ENCODE results near the gene DTNBP1. TPM values are rescaled to one million over a fixed set of nuclear protein-coding genes. Genes with fewer than 3 reads are reported as not detected.
"Not testable (repeated sequence)": the region's sequence is repeated elsewhere in the genome, so short reads cannot be mapped to it uniquely, and the experiment has no call there.

The DTNBP1 gene
- total RNA-seq, 1 donor from 2014 or later, result 18.2 TPM

- DNase-seq (ENCODE audit: extremely low spot score in 2 of 2), result no peak
- H3K27ac ChIP-seq, result no peak overlapping the region
- intact Hi-C loops (cut with DNase I), result no loop called here
- H3K9me3 ChIP-seq, result no peaks in the 10 kb centered on the region
- no peaks in the 10 kb centered on the region for H3K4me1 ChIP-seq
- no peaks in the 10 kb centered on the region for H3K27me3 ChIP-seq
- H3K36me3 ChIP-seq, result no peaks in the 10 kb centered on the region
- no peak overlapping the region for H3K4me3 ChIP-seq
- TF ChIP-seq, protein P1, sequence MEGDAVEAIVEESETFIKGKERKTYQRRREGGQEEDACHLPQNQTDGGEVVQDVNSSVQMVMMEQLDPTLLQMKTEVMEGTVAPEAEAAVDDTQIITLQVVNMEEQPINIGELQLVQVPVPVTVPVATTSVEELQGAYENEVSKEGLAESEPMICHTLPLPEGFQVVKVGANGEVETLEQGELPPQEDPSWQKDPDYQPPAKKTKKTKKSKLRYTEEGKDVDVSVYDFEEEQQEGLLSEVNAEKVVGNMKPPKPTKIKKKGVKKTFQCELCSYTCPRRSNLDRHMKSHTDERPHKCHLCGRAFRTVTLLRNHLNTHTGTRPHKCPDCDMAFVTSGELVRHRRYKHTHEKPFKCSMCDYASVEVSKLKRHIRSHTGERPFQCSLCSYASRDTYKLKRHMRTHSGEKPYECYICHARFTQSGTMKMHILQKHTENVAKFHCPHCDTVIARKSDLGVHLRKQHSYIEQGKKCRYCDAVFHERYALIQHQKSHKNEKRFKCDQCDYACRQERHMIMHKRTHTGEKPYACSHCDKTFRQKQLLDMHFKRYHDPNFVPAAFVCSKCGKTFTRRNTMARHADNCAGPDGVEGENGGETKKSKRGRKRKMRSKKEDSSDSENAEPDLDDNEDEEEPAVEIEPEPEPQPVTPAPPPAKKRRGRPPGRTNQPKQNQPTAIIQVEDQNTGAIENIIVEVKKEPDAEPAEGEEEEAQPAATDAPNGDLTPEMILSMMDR (IDR thresholded peaks at IDR 0.05), result no peak
- no peak for TF ChIP-seq POLR2A (IDR thresholded peaks at IDR 0.05)
- no peak for TF ChIP-seq POLR2AphosphoS5 (IDR thresholded peaks at IDR 0.05; ENCODE audit: insufficient read depth in 1 of 2, low read depth in 1 of 2)
Observed at GRCh38 chr6:15672818-15673217, 10.0 kb upstream of the DTNBP1 start.

GRCh38 chr6:15672291-15672690, 9.5 kb upstream of the DTNBP1 start:
- intact Hi-C loops (cut with DNase I), result no loop called here
- Histone ChIP-seq H3K4me1 (no peaks in the 10 kb centered on the region), H3K36me3 (no peaks in the 10 kb centered on the region), H3K4me3 (no peak overlapping the region), H3K27ac (no peak overlapping the region), H3K9me3 (no peaks in the 10 kb centered on the region), H3K27me3 (no peaks in the 10 kb centered on the region)
- TF ChIP-seq POLR2A (IDR thresholded peaks at IDR 0.05), result no peak
- no peak for TF ChIP-seq POLR2AphosphoS5 (IDR thresholded peaks at IDR 0.05; ENCODE audit: insufficient read depth in 1 of 2, low read depth in 1 of 2)
- TF ChIP-seq, protein P1 (IDR thresholded peaks at IDR 0.05), result no peak
- DNase-seq (ENCODE audit: extremely low spot score in 2 of 2), result no peak

DNA sequence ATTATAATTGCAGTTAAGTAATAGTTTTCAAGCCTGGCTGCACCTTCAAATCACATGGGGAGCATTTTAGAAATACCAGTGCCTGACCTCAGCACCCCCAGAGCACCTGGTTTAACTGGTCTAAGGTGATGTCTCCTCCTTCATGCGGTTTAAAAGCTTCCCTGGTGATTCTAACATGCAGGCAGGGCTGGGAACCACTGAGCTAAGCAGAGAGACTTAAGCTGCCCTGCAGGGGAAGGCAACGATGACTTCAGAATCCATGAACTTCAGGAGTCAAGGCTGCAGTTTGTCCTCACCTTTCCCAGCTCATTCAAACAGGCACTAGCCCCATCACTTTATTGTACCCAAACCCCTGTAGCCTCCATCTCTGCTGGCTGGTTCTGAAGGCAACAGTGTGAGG, 6.1 kb upstream of the DTNBP1 start:
- intact Hi-C loops (cut with DNase I), result no loop called here
- TF ChIP-seq POLR2A (IDR thresholded peaks at IDR 0.05) (no peak), POLR2AphosphoS5 (IDR thresholded peaks at IDR 0.05; ENCODE audit: insufficient read depth in 1 of 2, low read depth in 1 of 2) (no peak)
- TF ChIP-seq, protein P1 (IDR thresholded peaks at IDR 0.05), result no peak

GRCh38 chr6:15666896-15667295, 4.1 kb upstream of the DTNBP1 start:
- intact Hi-C loops (cut with DNase I); DNase-seq (ENCODE audit: extremely low spot score in 2 of 2); H3K36me3 ChIP-seq; H3K4me3 ChIP-seq; H3K4me1 ChIP-seq; H3K9me3 ChIP-seq; H3K27ac ChIP-seq; H3K27me3 ChIP-seq: not testable (repeated sequence)

More for the DNA sequence above, 6.1 kb upstream of the DTNBP1 start:
- H3K4me1 ChIP-seq, result no peaks in the 10 kb centered on the region
- no peak for DNase-seq (ENCODE audit: extremely low spot score in 2 of 2)
- no peaks in the 10 kb centered on the region for H3K36me3 ChIP-seq
- H3K27ac ChIP-seq, result no peak overlapping the region
- no peaks in the 10 kb centered on the region for H3K27me3 ChIP-seq
- no peaks in the 10 kb centered on the region for H3K9me3 ChIP-seq
- no peak overlapping the region for H3K4me3 ChIP-seq

DNA sequence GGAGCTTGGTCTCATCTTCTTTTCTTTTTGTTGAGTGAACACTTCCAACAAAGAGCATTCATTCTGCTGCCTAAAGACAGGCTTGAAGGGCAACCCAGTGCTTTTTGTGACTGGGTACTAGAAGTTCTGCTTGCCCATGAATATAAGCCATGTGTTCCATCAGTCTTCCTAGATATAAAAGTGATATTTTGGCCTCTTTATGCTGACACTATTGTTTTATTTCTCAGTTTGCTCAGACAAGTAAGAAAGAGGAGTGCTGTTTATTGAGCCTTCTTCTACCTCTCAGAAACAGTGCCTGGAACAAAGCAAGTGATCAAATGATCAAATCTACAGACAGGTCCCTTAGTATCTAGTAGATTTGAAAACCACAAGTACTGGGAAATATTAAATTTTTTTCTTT, 2.4 kb upstream of the DTNBP1 start:
- peaks cover 18% of the 10 kb centered on the region for H3K4me1 ChIP-seq
- TF ChIP-seq, protein P1 (IDR thresholded peaks at IDR 0.05), result no peak
- no peak for TF ChIP-seq POLR2AphosphoS5 (IDR thresholded peaks at IDR 0.05; ENCODE audit: insufficient read depth in 1 of 2, low read depth in 1 of 2)
- TF ChIP-seq POLR2A (IDR thresholded peaks at IDR 0.05), result no peak
- H3K4me3 ChIP-seq, result no peak overlapping the region
- intact Hi-C loops (cut with DNase I), result no loop called here
- no peaks in the 10 kb centered on the region for H3K9me3 ChIP-seq
- H3K27me3 ChIP-seq, result no peaks in the 10 kb centered on the region
- DNase-seq (ENCODE audit: extremely low spot score in 2 of 2), result no peak
- H3K36me3 ChIP-seq, result no peaks in the 10 kb centered on the region
- no peak overlapping the region for H3K27ac ChIP-seq

All from vagina (tissue), 2 donors.